Gastrocnemius medialis (tissue), 4 donors: ENCODE data around the gene NCK1.

ENCODE experiments used
- POLR2A ChIP-seq, 2 donors: fragments of 450-650 bp; IDR thresholded peaks; one replicate each; pipeline ENCODE4 v1.6.1; 2017; ENCODE audit warnings: antibody characterized with exemption in 2 of 2, mild to moderate bottlenecking in 2 of 2, moderate library complexity in 2 of 2
- TF ChIP-seq, protein P1 (sequence below), 5 experiments: fragments of 450-650 bp in 3 of 5; fragments of 200-600 bp in 2 of 5; sonication (generic) in 2 of 5; IDR thresholded peaks in 4 of 5; conservative IDR thresholded peaks in 1 of 5; 1 replicate in 4 of 5; 2 replicates in 1 of 5; pipeline ENCODE4 v1.5.1; 2016 to 2019; ENCODE audit warnings: antibody characterized with exemption in 5 of 5, mild to moderate bottlenecking in 3 of 5, moderate library complexity in 3 of 5

DNA sequence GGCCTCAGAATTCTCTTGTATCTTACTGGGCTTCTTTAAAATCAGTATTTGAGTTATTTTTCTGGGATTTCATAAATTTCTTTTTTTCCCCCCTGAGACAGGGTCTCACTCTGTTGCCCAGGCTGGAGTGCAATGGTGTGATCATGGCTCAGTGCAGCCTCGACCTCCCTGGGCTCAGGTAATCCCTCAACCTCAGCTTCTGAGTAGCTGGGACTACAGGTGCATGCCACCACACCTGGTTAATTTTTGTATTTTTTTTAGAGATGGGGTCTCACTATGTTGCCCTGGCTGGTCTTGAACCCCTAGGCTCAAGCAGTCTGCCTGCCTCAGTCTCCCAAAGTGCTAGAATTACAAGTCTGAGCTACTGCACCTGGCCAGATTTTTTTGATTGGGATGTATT is 43.5 kb downstream of the NCK1 start:
- TF ChIP-seq, protein P1, sequence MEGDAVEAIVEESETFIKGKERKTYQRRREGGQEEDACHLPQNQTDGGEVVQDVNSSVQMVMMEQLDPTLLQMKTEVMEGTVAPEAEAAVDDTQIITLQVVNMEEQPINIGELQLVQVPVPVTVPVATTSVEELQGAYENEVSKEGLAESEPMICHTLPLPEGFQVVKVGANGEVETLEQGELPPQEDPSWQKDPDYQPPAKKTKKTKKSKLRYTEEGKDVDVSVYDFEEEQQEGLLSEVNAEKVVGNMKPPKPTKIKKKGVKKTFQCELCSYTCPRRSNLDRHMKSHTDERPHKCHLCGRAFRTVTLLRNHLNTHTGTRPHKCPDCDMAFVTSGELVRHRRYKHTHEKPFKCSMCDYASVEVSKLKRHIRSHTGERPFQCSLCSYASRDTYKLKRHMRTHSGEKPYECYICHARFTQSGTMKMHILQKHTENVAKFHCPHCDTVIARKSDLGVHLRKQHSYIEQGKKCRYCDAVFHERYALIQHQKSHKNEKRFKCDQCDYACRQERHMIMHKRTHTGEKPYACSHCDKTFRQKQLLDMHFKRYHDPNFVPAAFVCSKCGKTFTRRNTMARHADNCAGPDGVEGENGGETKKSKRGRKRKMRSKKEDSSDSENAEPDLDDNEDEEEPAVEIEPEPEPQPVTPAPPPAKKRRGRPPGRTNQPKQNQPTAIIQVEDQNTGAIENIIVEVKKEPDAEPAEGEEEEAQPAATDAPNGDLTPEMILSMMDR (IDR thresholded peaks at IDR 0.05 in 4 of 5, conservative IDR thresholded peaks at IDR 0.05 in 1 of 5), result no peak
- TF ChIP-seq POLR2A (IDR thresholded peaks at IDR 0.05), result no peak
